GM21737 (cell line): ENCODE data around the gene PDLIM1.
A peak's percentile ranks its signal among the peaks of the same experiment; 100 is the strongest.
"Not testable (repeated sequence)": the region's sequence is repeated elsewhere in the genome, so short reads cannot be mapped to it uniquely, and the experiment has no call there.

ENCODE experiments used
- ATAC-seq: cut with Tn5 transposase; IDR thresholded peaks from one replicate; pipeline ENCODE4 v1.9.1; 2021; ENCODE audit warnings: mild to moderate bottlenecking, moderate library complexity; ENCODE audit not compliant: unreplicated experiment

Gene PDLIM1

GRCh38 chr10:95244152-95244551 is 46.7 kb downstream of the PDLIM1 start:
- no peak for ATAC-seq

- no peak for ATAC-seq
Measured at GRCh38 chr10:95243318-95243617, 47.5 kb downstream of the PDLIM1 start.

- no peak for ATAC-seq
Measured at GRCh38 chr10:95242581-95243317, 48.1 kb downstream of the PDLIM1 start.

GRCh38 chr10:95241533-95241932 is 49.3 kb downstream of the PDLIM1 start:
- ATAC-seq: no peak

- no peak for ATAC-seq
Measured at GRCh38 chr10:95240811-95241210, 50.0 kb downstream of the PDLIM1 start.

GRCh38 chr10:95240096-95240495 is 50.7 kb downstream of the PDLIM1 start:
- ATAC-seq: not testable (repeated sequence)

GRCh38 chr10:95237376-95238170 is 53.2 kb downstream of the PDLIM1 start:
- no peak for ATAC-seq

GRCh38 chr10:95236068-95236903 is 54.5 kb downstream of the PDLIM1 start:
- peak; percentile 98 for ATAC-seq

- no peak for ATAC-seq
Measured at GRCh38 chr10:95235676-95236067, 55.1 kb downstream of the PDLIM1 start.

- ATAC-seq: no peak
Measured at GRCh38 chr10:95234951-95235350, 55.9 kb downstream of the PDLIM1 start.

GRCh38 chr10:95233377-95234034 is 57.3 kb downstream of the PDLIM1 start:
- no peak for ATAC-seq

GRCh38 chr10:95230677-95231586 is 59.9 kb downstream of the PDLIM1 start:
- not testable (repeated sequence) for ATAC-seq

- ATAC-seq: no peak
Measured at GRCh38 chr10:95229724-95230627, 60.8 kb downstream of the PDLIM1 start.

GRCh38 chr10:95228934-95229723 is 61.7 kb downstream of the PDLIM1 start:
- ATAC-seq: not testable (repeated sequence)

- ATAC-seq: no peak
Measured at GRCh38 chr10:95225136-95225535, 65.7 kb downstream of the PDLIM1 start.

GRCh38 chr10:95221124-95221523 is 69.7 kb downstream of the PDLIM1 start:
- no peak for ATAC-seq

GRCh38 chr10:95220539-95220938 is 70.3 kb downstream of the PDLIM1 start:
- no peak for ATAC-seq

- ATAC-seq: no peak
Measured at GRCh38 chr10:95217476-95217875, 73.3 kb downstream of the PDLIM1 start.
